ENCODE data around the gene EPS15.

EPS15 gene

GRCh38 chr1:51385776-51386175 is 133.3 kb downstream of the EPS15 start:
- no peak overlapping the region for H3K4me3 ChIP-seq (ENCODE audit: low read depth, low read length)
- DNase-seq (ENCODE audit: low read depth), result no peak
- in situ Hi-C loops (cut with HindIII; ENCODE audit: low sequenced_read_pairs), result no loop called here
- no peak for TF ChIP-seq CTCF (IDR thresholded peaks at IDR 0.05; ENCODE audit: low read depth, low read length, missing control alignments)

- H3K4me3 ChIP-seq (ENCODE audit: low read depth, low read length), result no peak overlapping the region
- no peak for DNase-seq (ENCODE audit: low read depth)
- in situ Hi-C loops (cut with HindIII; ENCODE audit: low sequenced_read_pairs), result no loop called here
- no peak for TF ChIP-seq CTCF (IDR thresholded peaks at IDR 0.05; ENCODE audit: low read depth, low read length, missing control alignments)
Measured at GRCh38 chr1:51381964-51382363, 137.1 kb downstream of the EPS15 start.

GRCh38 chr1:51380936-51381335 is 138.1 kb downstream of the EPS15 start:
- no peak overlapping the region for H3K4me3 ChIP-seq (ENCODE audit: low read depth, low read length)
- TF ChIP-seq CTCF (IDR thresholded peaks at IDR 0.05; ENCODE audit: low read depth, low read length, missing control alignments), result no peak
- no peak for DNase-seq (ENCODE audit: low read depth)
- in situ Hi-C loops (cut with HindIII; ENCODE audit: low sequenced_read_pairs), result no loop called here

- TF ChIP-seq CTCF (IDR thresholded peaks at IDR 0.05; ENCODE audit: low read depth, low read length, missing control alignments), result no peak
- no peak overlapping the region for H3K4me3 ChIP-seq (ENCODE audit: low read depth, low read length)
- DNase-seq (ENCODE audit: low read depth), result no peak
- in situ Hi-C loops (cut with HindIII; ENCODE audit: low sequenced_read_pairs), result no loop called here
Measured at GRCh38 chr1:51378871-51379270, 140.2 kb downstream of the EPS15 start.

GRCh38 chr1:51373898-51374297 is 145.2 kb downstream of the EPS15 start:
- in situ Hi-C loops (cut with HindIII; ENCODE audit: low sequenced_read_pairs), result no loop called here
- no peak for DNase-seq (ENCODE audit: low read depth)
- no peak overlapping the region for H3K4me3 ChIP-seq (ENCODE audit: low read depth, low read length)
- no peak for TF ChIP-seq CTCF (IDR thresholded peaks at IDR 0.05; ENCODE audit: low read depth, low read length, missing control alignments)

- no peak overlapping the region for H3K4me3 ChIP-seq (ENCODE audit: low read depth, low read length)
- no peak for DNase-seq (ENCODE audit: low read depth)
- no peak for TF ChIP-seq CTCF (IDR thresholded peaks at IDR 0.05; ENCODE audit: low read depth, low read length, missing control alignments)
- in situ Hi-C loops (cut with HindIII; ENCODE audit: low sequenced_read_pairs), result no loop called here
Measured at GRCh38 chr1:51372561-51372960, 146.5 kb downstream of the EPS15 start.

- no peak for DNase-seq (ENCODE audit: low read depth)
- no peak overlapping the region for H3K4me3 ChIP-seq (ENCODE audit: low read depth, low read length)
- in situ Hi-C loops (cut with HindIII; ENCODE audit: low sequenced_read_pairs), result no loop called here
- no peak for TF ChIP-seq CTCF (IDR thresholded peaks at IDR 0.05; ENCODE audit: low read depth, low read length, missing control alignments)
Measured at GRCh38 chr1:51369171-51369570, 149.9 kb downstream of the EPS15 start.
